Tibial artery (tissue), 4 donors: ENCODE measurements around the gene DECR2.

Experiments used
- DNase-seq, 2 donors: peaks; one replicate each; pipeline ENCODE4 v3.0.0-alpha.2; 2019
- H3K27ac ChIP-seq, 2 donors: fragments of 200-600 bp; sonication (generic) in 1 of 2; 1 replicate in 1 of 2; 2 replicates in 1 of 2; pipeline ENCODE4 v1.5.1; 2018 to 2019; ENCODE audit warnings: mild to moderate bottlenecking in 1 of 2
- H3K27me3 ChIP-seq, 2 donors: fragments of 200-600 bp; sonication (generic) in 1 of 2; one replicate each; pipeline versions ENCODE4 v1.5.1 to v1.6.0; 2016 to 2019
- H3K36me3 ChIP-seq, 3 donors: fragments of 200-600 bp; sonication (generic) in 2 of 3; one replicate each; pipeline ENCODE4 v1.5.1; 2016 to 2019; ENCODE audit warnings: mild to moderate bottlenecking in 2 of 3
- H3K4me1 ChIP-seq, 4 donors: fragments of 200-600 bp; sonication (generic) in 2 of 4; 1 replicate in 3 of 4; 2 replicates in 1 of 4; pipeline ENCODE4 v1.5.1; 2016 to 2019
- H3K4me3 ChIP-seq, 2 donors: fragments of 200-600 bp; sonication (generic) in 1 of 2; 1 replicate in 1 of 2; 2 replicates in 1 of 2; pipeline ENCODE4 v1.5.1; 2018 to 2019; ENCODE audit warnings: mild to moderate bottlenecking in 2 of 2
- H3K9me3 ChIP-seq, 3 donors: fragments of 200-600 bp; sonication (generic) in 1 of 3; one replicate each; pipeline ENCODE4 v1.5.1; 2016 to 2019
- CTCF ChIP-seq, 2 experiments: fragments of 200-600 bp in 1 of 2; fragments of 450-650 bp in 1 of 2; IDR thresholded peaks; one replicate each; pipeline ENCODE4 v1.5.1; 2017 to 2019; ENCODE audit warnings: antibody characterized with exemption in 2 of 2, mild to moderate bottlenecking in 1 of 2, moderate library complexity in 1 of 2
- intact Hi-C: fragments of 100-400 bp; cut with DNase I; formaldehyde crosslinking; loops from one replicate; pipeline ENCODE4 v1.15.0; 2023; ENCODE audit warnings: low total_unique reads

DECR2 gene

GRCh38 chr16:398561-399339 is 2.9 kb upstream of the DECR2 start:
- intact Hi-C loops = no loop called here
- Histone ChIP-seq H3K9me3 (no peaks in the 10 kb centered on the region), H3K27me3 (no peaks in the 10 kb centered on the region), H3K4me1 (peaks cover 0 to 34% (median 20%) of the 10 kb centered on the region in 4 donors), H3K27ac (peak overlapping the region; percentile 86 to 87), H3K4me3 (no peak overlapping the region), H3K36me3 (peaks cover 0 to 17% (median 0%) of the 10 kb centered on the region in 3 donors)
- TF ChIP-seq CTCF (IDR thresholded peaks at IDR 0.05) = no peak
- no peak for DNase-seq

- no peak for DNase-seq
- intact Hi-C loops = loop anchor here (5.0 kb wide), 1 partner anchor 47 kb away; the partner anchor contains the start of gene AXIN1
- H3K27me3 ChIP-seq = no peaks in the 10 kb centered on the region
- H3K4me1 ChIP-seq = peaks cover 0 to 34% (median 20%) of the 10 kb centered on the region in 4 donors
- no peak overlapping the region for H3K4me3 ChIP-seq
- H3K9me3 ChIP-seq = no peaks in the 10 kb centered on the region
- H3K27ac ChIP-seq = no peak overlapping the region
- peaks cover 0 to 17% (median 0%) of the 10 kb centered on the region in 3 donors for H3K36me3 ChIP-seq
- no peak for TF ChIP-seq CTCF (IDR thresholded peaks at IDR 0.05)
These were observed 2.2 kb upstream of the DECR2 start for GRCh38 chr16:399340-400019.

- intact Hi-C loops = loop anchor here (5.0 kb wide), 1 partner anchor 48 kb away; the partner anchor contains the start of gene AXIN1
- Histone ChIP-seq H3K27ac (peak overlapping the region; percentile 83 to 95), H3K27me3 (no peaks in the 10 kb centered on the region), H3K4me1 (peaks cover 0 to 34% (median 20%) of the 10 kb centered on the region in 4 donors), H3K9me3 (no peaks in the 10 kb centered on the region), H3K4me3 (peak overlapping the region; percentile 69 to 87), H3K36me3 (peaks cover 0 to 17% (median 0%) of the 10 kb centered on the region in 3 donors)
- no peak for DNase-seq
- no peak for TF ChIP-seq CTCF (IDR thresholded peaks at IDR 0.05)
These were observed 1.6 kb upstream of the DECR2 start for GRCh38 chr16:400061-400591.

- Histone ChIP-seq H3K36me3 (peaks cover 0 to 26% (median 4%) of the 10 kb centered on the region in 3 donors), H3K27me3 (no peaks in the 10 kb centered on the region), H3K4me3 (no peak overlapping the region), H3K4me1 (peaks cover 0 to 18% (median 13%) of the 10 kb centered on the region in 4 donors), H3K27ac (no peak overlapping the region), H3K9me3 (no peaks in the 10 kb centered on the region)
- no peak for DNase-seq
- intact Hi-C loops = loop anchor here (5.0 kb wide), 1 partner anchor 53 kb away; the partner anchor contains the start of gene AXIN1
- no peak for TF ChIP-seq CTCF (IDR thresholded peaks at IDR 0.05)
These were observed 3.3 kb downstream of the DECR2 start for GRCh38 chr16:404971-405486.
